Activated CD8-positive, alpha-beta memory T cell treated with anti-CD3 and anti-CD28 coated beads, Interleukin-2, amount 50 U/mL, for 1 hour (primary cell): Measurements from ENCODE around the gene KRT33B.

Experiments
- DNase-seq: peaks from one replicate; pipeline ENCODE4 v3.0.0-alpha.2; 2020; ENCODE audit errors: extremely low read depth

Gene KRT33B

DNA sequence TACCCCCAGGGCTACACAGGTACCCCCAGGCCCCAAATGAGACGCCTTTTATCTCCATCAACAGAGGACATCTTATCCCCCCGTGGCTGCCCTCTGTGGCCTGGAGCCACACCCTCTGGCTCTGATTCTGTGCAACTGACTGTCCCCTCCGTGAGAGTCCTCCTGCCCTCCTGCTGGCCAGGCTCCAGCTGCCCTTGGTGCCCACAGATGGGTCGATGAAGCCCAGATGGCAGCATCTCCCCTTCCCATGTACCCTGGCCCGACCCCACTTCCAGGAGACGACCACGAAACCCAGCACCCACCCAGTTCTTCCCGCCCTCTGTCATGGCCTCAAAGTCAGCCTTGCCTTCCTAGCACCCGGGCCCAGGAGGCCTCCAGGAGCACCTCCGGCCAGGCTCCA, 44.5 kb downstream of the KRT33B start:
- no peak for DNase-seq

DNA sequence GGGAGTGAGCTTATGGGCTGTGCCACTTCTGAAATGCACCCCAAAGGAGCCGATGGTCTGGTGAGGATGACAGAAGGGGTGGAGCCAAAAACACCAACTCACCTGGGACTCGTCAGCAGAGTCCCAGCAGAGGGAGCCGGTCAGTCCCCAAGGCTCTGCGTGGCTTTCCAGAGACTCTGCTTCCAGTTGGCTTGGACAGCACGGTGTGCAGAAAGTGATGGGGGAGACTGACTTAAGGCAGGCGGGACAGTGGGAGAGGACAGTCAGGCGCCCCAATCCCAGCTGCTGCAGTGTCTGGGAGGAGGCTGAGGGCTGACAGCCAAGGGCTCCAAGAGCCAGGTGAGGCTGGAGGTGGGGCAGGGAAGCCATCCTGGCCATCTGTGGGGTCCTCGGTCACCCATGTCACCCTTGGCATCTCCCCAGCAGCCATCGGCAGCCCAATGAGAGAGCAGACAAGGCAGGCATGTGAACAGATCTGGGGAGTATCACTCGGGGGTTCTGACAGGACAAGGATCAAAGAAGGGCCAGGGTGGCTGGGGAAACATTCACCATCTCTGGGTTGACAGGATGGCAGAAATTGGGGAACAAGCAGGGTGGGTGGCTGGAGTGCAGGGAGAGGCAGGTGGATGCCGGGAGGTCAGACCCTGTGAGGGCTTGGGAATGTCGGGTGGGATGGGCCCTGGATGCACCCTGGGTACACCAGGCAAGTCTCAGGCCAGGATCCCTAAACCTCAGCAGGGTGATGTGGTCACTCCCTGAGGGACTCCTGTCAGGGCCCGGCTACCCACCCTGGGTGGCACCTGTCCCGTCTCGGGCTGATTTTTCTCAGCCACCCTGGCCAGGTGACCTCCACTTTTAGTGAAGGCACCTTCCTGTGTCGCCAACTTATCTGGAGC, 45.2 kb downstream of the KRT33B start:
- DNase-seq = no peak

DNA sequence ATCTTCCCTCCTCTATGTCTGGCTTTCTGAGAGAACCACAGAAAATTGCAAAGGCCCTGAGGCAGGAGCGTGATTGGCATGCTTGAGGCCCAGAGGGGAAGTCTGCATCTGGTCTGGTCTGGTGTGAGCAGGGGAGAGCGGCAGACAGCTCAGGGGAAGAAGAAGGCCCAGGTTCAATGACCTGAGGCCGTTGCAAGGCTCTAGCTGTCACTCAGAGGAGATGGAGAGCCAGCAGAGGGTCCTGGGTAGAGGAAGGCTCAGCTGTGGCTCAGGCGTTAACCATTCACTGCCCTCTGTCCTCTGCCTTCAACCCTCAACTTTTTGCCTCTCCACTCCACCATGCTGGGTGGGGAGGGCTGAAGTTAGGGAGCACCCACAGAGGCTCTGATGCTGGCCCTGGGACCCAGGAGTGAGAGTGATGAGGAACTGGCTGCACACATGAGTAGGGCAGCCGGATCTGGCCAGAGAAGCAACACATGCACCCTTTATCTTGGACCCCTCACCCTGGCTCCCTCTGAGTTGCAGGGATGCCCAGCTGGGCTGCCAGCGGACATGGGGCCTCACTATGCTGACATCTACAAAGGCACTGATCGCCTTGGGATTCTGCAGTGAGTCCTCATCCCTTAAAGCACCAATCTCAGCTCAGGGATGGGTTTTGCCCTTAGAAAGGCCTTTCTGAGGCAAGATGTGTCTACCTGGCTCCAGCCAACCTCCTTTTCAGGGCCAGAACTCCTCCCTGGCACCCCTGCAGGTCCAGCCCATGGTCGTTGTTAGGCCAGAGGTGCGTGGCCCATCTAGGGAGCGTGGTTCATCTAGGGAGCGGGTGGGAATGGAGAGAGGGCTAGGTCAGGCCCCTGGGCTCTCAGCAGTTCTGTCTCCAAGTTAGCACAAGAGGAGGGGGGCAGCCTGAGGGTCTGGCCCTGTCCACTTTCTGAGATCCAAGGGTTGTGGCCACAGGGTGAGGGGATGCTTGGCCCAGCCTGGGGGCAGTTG, 46.4 kb downstream of the KRT33B start:
- no peak for DNase-seq

DNA sequence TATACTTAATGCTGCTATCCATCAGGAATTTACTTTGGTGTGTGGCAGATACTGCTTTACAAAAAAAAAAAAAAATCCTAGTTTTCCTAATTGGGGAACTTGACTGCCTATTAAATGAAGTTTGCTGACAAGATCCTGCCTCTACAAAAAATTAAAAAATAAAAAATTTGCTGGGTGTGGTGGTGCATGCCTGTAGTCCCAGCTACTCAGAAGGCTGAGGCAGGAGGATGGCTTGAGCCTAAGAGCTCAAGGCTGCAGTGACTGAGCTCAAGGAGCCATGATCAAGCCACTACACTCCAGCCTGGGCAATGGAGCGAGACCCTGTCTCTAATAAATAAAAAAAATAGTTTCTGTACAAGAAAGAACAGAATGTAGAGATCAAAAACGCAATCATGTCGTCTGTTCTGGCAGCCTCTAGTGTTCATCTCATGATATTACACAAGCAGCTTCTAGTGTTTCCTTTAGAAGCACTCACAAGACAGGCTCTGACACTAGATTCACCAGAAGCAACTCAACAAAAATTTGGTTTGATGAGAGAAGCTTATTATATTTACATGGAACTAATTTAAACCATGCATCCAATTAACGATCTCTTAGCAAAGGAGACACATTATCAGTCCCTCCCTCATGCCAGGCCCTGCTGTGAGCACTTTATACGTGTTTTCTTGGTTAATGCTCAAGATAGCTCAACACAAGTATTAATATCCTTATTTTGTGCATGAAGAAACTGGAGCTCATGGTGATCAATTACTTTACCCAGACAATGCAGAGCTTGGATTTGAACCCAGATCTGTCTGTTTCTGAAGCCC, 47.3 kb downstream of the KRT33B start:
- DNase-seq = no peak

DNA sequence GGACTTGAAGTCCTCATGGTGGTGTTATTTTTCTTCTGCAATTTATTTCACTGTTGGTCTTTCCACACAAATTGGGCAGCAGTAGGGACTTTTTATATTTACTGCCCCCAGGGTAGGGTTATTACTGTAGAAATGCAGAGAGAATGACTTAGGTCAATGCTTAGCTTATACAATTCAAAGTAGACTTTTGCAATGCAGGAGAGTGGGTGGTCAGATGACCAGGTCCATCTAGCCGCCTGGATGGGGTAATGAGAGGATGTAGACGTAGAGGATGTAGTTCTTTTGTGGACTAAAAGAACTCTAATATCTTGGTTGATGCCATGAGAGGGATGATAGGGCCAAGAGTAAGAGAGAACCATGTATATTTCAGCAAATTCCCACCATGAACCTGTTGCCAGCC, 51.4 kb downstream of the KRT33B start:
- no peak for DNase-seq

DNA sequence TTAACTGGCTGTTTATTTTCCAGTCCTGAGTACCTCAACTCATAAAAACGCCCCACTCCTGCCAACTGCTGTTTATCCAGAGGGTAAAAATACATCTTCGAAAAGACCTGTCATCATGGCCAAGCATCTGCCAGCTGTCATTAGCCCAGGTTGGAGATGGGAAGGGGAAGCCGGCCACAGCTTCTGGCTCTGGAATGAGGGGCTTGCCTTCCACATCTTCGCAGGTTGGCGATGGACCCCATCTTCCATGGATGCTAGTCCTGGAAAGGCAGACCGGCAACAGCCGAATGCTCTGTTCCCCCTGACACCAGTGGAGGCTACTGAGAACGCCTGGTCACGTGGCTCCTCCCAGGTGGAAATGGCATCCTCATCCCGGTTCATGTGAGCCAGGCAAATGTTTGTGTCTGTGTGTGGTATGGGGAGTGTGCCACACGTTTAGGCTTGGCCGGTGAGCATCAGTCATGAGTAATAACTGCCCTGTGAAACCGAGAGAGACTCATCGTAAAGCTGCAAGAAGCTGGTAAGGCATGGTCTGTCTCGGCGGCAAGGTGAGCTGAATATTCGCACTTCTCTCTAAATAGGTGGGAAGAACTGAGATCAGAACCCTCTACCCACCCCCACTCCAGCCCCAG, 53.7 kb downstream of the KRT33B start:
- no peak for DNase-seq

DNA sequence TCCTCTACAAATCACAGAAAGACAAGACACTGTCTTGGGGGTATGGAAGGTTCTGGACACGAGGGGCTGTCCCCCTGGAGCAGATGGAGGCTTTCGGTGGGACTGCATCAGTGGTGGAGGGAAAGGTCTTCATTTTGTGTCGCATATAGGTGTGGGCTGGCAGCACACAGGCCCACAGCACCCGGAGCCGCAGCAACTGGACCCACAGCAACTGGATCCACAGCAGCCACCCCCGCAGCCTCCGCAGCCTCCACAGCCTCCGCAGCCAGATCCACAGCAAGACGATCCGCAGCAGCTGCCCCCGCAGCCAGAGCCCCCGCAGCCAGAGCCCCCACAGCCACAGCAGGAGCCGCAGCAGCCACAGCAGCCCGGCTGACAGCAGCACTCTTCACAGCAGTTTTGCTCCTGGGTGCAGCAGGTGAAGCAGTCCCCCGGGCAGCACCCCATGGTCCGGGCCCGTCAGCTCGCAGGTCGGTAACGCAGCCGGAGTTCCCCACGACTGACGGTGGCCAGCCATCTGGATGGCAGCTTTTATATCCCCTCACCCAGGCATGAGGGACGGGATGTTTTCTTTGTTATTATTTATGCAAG, 54.3 kb downstream of the KRT33B start, which contains the start of gene KRTAP17-1:
Gene KRTAP17-1 (minus strand): TSS at position 507 of the 591 bp plus-strand sequence. CDS start 60 bp downstream, at position 447.
- no peak for DNase-seq
